Testis (tissue), 3 donors: ENCODE measurements around the gene KLC1. TPM values are rescaled to one million over a fixed set of nuclear protein-coding genes. Genes with fewer than 3 reads are reported as not detected.

Experiments used
- DNase-seq: peaks from one replicate; pipeline ENCODE4 v3.0.0-alpha.2; 2019
- H3K27ac ChIP-seq, 2 donors: fragments of 200-600 bp; sonication (generic); one replicate each; pipeline ENCODE4 v1.5.1; 2019
- H3K27me3 ChIP-seq: fragments of 200-600 bp; sonication (generic); one replicate; pipeline ENCODE4 v1.5.1; 2019
- H3K36me3 ChIP-seq: fragments of 200-600 bp; sonication (generic); one replicate; pipeline ENCODE4 v1.5.1; 2017; ENCODE audit warnings: low read depth; ENCODE audit errors: missing control alignments
- H3K4me1 ChIP-seq: fragments of 200-600 bp; sonication (generic); one replicate; pipeline ENCODE4 v1.5.1; 2019
- H3K4me3 ChIP-seq, 2 donors: fragments of 200-600 bp; sonication (generic); one replicate each; pipeline ENCODE4 v1.5.1; 2017 to 2019
- H3K9me3 ChIP-seq: fragments of 200-600 bp; sonication (generic); one replicate; pipeline ENCODE4 v1.5.1; 2017
- CTCF ChIP-seq, 3 experiments: fragments of 450-650 bp in 2 of 3; fragments of 200-600 bp in 1 of 3; sonication (generic) in 1 of 3; IDR thresholded peaks; one replicate each; pipeline ENCODE4 v1.5.1; 2016 to 2019; ENCODE audit warnings: antibody characterized with exemption in 3 of 3, mild to moderate bottlenecking in 2 of 3, moderate library complexity in 1 of 3
- POLR2A ChIP-seq: fragments of 450-650 bp; IDR thresholded peaks from one replicate; pipeline ENCODE4 v1.6.1; 2017; ENCODE audit warnings: antibody characterized with exemption, mild to moderate bottlenecking, moderate library complexity
- WGBS, 2 donors: methylation state at CpG; one replicate each; pipeline ENCODE4 v1.1.5; 2018; 5-methylcytosine and 5-hydroxymethylcytosine counted together
- intact Hi-C: fragments of 100-400 bp; cut with DNase I; formaldehyde crosslinking; loops from one replicate; pipeline ENCODE4 v1.15.1; 2023; ENCODE audit warnings: low total_unique reads
- polyA plus RNA-seq: library from polyadenylated mRNA; stranded (reverse); fragments of 350-450 nt; fragmentation: Illumina TruSeq; extraction: RNeasy Lipid Tissue Mini Kit (QIAGEN cat#74804); gene quantifications from one replicate; pipeline ENCODE4 v1.2.3, GENCODE V29; 2014; ENCODE audit warnings: low read depth, low replicate concordance; ENCODE audit not compliant: insufficient read depth
- total RNA-seq, 2 donors: library from RNA; depleted of rRNA; stranded (reverse); fragments of >200 nt; gene quantifications; one replicate each; pipeline ENCODE4 v1.2.3, GENCODE V29; 2016

Gene KLC1
- total and polyA plus RNA-seq, 3 donors from 2014 or later, result 92.9 to 473 (median 379) TPM

GRCh38 chr14:103709814-103710213 lies 80.8 kb downstream of the KLC1 start:
- Histone ChIP-seq H3K36me3 (no peaks in the 10 kb centered on the region), H3K9me3 (no peaks in the 10 kb centered on the region), H3K27me3 (no peaks in the 10 kb centered on the region), H3K27ac (no peak overlapping the region), H3K4me1 (peaks cover 46% of the 10 kb centered on the region), H3K4me3 (no peak overlapping the region)
- TF ChIP-seq POLR2A, result no peak
- TF ChIP-seq CTCF (IDR thresholded peaks at IDR 0.05), result no peak
- DNase-seq, result no peak
- 78 to 92% methylated on average over 15 of the region's 15 CpGs for WGBS, 2 donors
- intact Hi-C loops, result no loop called here

- Histone ChIP-seq H3K4me3 (no peak overlapping the region), H3K27ac (peak overlapping the region in 1 of 2 donors; percentile 41), H3K4me1 (peaks cover 41% of the 10 kb centered on the region), H3K36me3 (no peaks in the 10 kb centered on the region), H3K27me3 (no peaks in the 10 kb centered on the region), H3K9me3 (no peaks in the 10 kb centered on the region)
- TF ChIP-seq CTCF (IDR thresholded peaks at IDR 0.05) (no peak), POLR2A (no peak)
- DNase-seq, result no peak
- intact Hi-C loops, result no loop called here
- WGBS, 2 donors, result 81 to 82% methylated on average over 9 of the region's 9 CpGs
These were observed 81.9 kb downstream of the KLC1 start for GRCh38 chr14:103710771-103711377.

GRCh38 chr14:103711516-103712431 lies 82.8 kb downstream of the KLC1 start:
- Histone ChIP-seq H3K27me3 (no peaks in the 10 kb centered on the region), H3K4me3 (no peak overlapping the region), H3K36me3 (no peaks in the 10 kb centered on the region), H3K27ac (peak overlapping the region; percentile 21 to 41), H3K4me1 (peaks cover 36% of the 10 kb centered on the region), H3K9me3 (no peaks in the 10 kb centered on the region)
- no peak for TF ChIP-seq POLR2A
- no peak for TF ChIP-seq CTCF (IDR thresholded peaks at IDR 0.05)
- intact Hi-C loops, result no loop called here
- DNase-seq, result peak; percentile 50
- 69 to 73% methylated on average over 8 to 21 of the region's 27 CpGs for WGBS, 2 donors

- intact Hi-C loops, result no loop called here
- no peak overlapping the region for H3K4me3 ChIP-seq
- 81% methylated on average over 14 to 24 of the region's 24 CpGs for WGBS, 2 donors
- DNase-seq, result no peak
- H3K36me3 ChIP-seq, result no peaks in the 10 kb centered on the region
- peaks cover 36% of the 10 kb centered on the region for H3K4me1 ChIP-seq
- no peaks in the 10 kb centered on the region for H3K9me3 ChIP-seq
- H3K27ac ChIP-seq, result peak overlapping the region in 1 of 2 donors; percentile 41
- TF ChIP-seq POLR2A (no peak), CTCF (IDR thresholded peaks at IDR 0.05) (no peak)
- no peaks in the 10 kb centered on the region for H3K27me3 ChIP-seq
These were observed 83.7 kb downstream of the KLC1 start for GRCh38 chr14:103712633-103713247.
